C4-2B (cell line): Measurements from ENCODE around the gene DOCK11.

ENCODE experiments used
- ZFX ChIP-seq: fragments of 450-650 bp; IDR thresholded peaks from 2 replicates; pipeline ENCODE4 v1.6.1; 2017
- TF ChIP-seq, protein P1 (sequence below): fragments of 450-650 bp; conservative IDR thresholded peaks from 2 replicates; pipeline ENCODE4 v1.5.1; 2017; ENCODE audit warnings: mild to moderate bottlenecking

DNA sequence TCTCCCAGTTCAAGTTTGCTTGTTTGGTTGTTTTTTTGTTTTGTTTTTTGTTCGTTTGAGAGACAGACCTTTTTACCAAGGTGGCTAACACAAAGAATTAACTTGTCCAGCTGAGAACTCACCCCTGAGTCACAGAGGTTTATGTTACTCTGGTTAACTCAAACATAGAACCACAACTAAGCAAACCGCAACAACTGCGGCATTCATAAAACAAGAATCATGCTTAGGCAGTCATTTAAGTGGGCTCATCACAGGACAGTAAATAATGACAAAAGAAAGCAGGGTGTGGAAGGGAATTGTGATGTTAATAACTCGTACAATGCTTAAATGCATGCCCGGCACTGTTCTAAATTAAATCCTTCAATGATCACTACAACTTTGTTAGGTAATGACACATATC, 207.1 kb downstream of the DOCK11 start:
- TF ChIP-seq, protein P1, sequence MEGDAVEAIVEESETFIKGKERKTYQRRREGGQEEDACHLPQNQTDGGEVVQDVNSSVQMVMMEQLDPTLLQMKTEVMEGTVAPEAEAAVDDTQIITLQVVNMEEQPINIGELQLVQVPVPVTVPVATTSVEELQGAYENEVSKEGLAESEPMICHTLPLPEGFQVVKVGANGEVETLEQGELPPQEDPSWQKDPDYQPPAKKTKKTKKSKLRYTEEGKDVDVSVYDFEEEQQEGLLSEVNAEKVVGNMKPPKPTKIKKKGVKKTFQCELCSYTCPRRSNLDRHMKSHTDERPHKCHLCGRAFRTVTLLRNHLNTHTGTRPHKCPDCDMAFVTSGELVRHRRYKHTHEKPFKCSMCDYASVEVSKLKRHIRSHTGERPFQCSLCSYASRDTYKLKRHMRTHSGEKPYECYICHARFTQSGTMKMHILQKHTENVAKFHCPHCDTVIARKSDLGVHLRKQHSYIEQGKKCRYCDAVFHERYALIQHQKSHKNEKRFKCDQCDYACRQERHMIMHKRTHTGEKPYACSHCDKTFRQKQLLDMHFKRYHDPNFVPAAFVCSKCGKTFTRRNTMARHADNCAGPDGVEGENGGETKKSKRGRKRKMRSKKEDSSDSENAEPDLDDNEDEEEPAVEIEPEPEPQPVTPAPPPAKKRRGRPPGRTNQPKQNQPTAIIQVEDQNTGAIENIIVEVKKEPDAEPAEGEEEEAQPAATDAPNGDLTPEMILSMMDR = no peak
- no peak for TF ChIP-seq ZFX
